ENCODE data around the gene MRPS30.
"Not testable (repeated sequence)": the region's sequence is repeated elsewhere in the genome, so short reads cannot be mapped to it uniquely, and the experiment has no call there.

Gene MRPS30

GRCh38 chr5:44783634-44784315 is 25.0 kb upstream of the MRPS30 start:
- Histone ChIP-seq H3K4me2 (ENCODE audit: low read depth, low read length, poor library complexity, severe bottlenecking) (no peak overlapping the region), H4K20me1 (ENCODE audit: low read depth, low read length) (no peaks in the 10 kb centered on the region), H3K4me3 (ENCODE audit: insufficient read depth, low read length, poor library complexity, severe bottlenecking) (no peak overlapping the region), H3K9me2 (replicated peaks; ENCODE audit: insufficient read depth, low read length) (no peaks in the 10 kb centered on the region), H3K36me3 (ENCODE audit: low read length) (0 out of 2 replicates have a peak, but pooled peaks cover 2% of the 10 kb centered on the region), H3K79me2 (ENCODE audit: insufficient read depth, low read length) (no peaks in the 10 kb centered on the region), H3K9me3 (ENCODE audit: insufficient read depth, low read length) (peaks cover 20% of the 10 kb centered on the region; the same call in 1 of the 2 replicates), H3F3A (ENCODE audit: insufficient read depth) (no peaks in the 10 kb centered on the region), H3K27ac (ENCODE audit: low read depth, low read length) (no peak overlapping the region), H3K9ac (ENCODE audit: low read length) (no peak overlapping the region), H3K27me3 (ENCODE audit: low read length) (no peaks in the 10 kb centered on the region), H2AFZ (ENCODE audit: low read depth, low read length, severe bottlenecking) (no peak overlapping the region)
- TF ChIP-seq EZH2phosphoT487 (conservative IDR thresholded peaks at IDR 0.05; ENCODE audit: low read length) (no peak), CTCF (IDR thresholded peaks at IDR 0.05; ENCODE audit: insufficient read depth, low read length, poor library complexity, severe bottlenecking) (no peak)

GRCh38 chr5:44787731-44788130 is 21.0 kb upstream of the MRPS30 start:
- no peak overlapping the region for H2AFZ ChIP-seq (ENCODE audit: low read depth, low read length, severe bottlenecking)
- H3K9ac ChIP-seq (ENCODE audit: low read length), result no peak overlapping the region
- no peaks in the 10 kb centered on the region for H3F3A ChIP-seq (ENCODE audit: insufficient read depth)
- H3K79me2 ChIP-seq (ENCODE audit: insufficient read depth, low read length), result no peaks in the 10 kb centered on the region
- no peaks in the 10 kb centered on the region for H3K27me3 ChIP-seq (ENCODE audit: low read length)
- no peak overlapping the region for H3K27ac ChIP-seq (ENCODE audit: low read depth, low read length)
- H4K20me1 ChIP-seq (ENCODE audit: low read depth, low read length), result no peaks in the 10 kb centered on the region
- H3K4me3 ChIP-seq (ENCODE audit: insufficient read depth, low read length, poor library complexity, severe bottlenecking), result no peak overlapping the region
- H3K36me3 ChIP-seq (ENCODE audit: low read length), result 0 out of 2 replicates have a peak, but pooled peaks cover 2% of the 10 kb centered on the region
- H3K9me3 ChIP-seq (ENCODE audit: insufficient read depth, low read length), result peaks cover 20% of the 10 kb centered on the region; the same call in 1 of the 2 replicates
- TF ChIP-seq CTCF (IDR thresholded peaks at IDR 0.05; ENCODE audit: insufficient read depth, low read length, poor library complexity, severe bottlenecking), result no peak
- no peak for TF ChIP-seq EZH2phosphoT487 (conservative IDR thresholded peaks at IDR 0.05; ENCODE audit: low read length)
- no peak overlapping the region for H3K4me2 ChIP-seq (ENCODE audit: low read depth, low read length, poor library complexity, severe bottlenecking)
- H3K9me2 ChIP-seq (replicated peaks; ENCODE audit: insufficient read depth, low read length), result no peaks in the 10 kb centered on the region

- not testable (repeated sequence) for H3K27ac ChIP-seq (ENCODE audit: low read depth, low read length); H3K36me3 ChIP-seq (ENCODE audit: low read length); H3F3A ChIP-seq (ENCODE audit: insufficient read depth); H3K79me2 ChIP-seq (ENCODE audit: insufficient read depth, low read length); H3K27me3 ChIP-seq (ENCODE audit: low read length); H3K9ac ChIP-seq (ENCODE audit: low read length); H3K4me2 ChIP-seq (ENCODE audit: low read depth, low read length, poor library complexity, severe bottlenecking); H3K9me2 ChIP-seq (replicated peaks; ENCODE audit: insufficient read depth, low read length); H2AFZ ChIP-seq (ENCODE audit: low read depth, low read length, severe bottlenecking); H4K20me1 ChIP-seq (ENCODE audit: low read depth, low read length); H3K4me3 ChIP-seq (ENCODE audit: insufficient read depth, low read length, poor library complexity, severe bottlenecking)
- H3K9me3 ChIP-seq (ENCODE audit: insufficient read depth, low read length), result peaks cover 20% of the 10 kb centered on the region; the same call in 1 of the 2 replicates
Observed at GRCh38 chr5:44789372-44789995, 19.3 kb upstream of the MRPS30 start.

GRCh38 chr5:44792031-44792673 is 16.6 kb upstream of the MRPS30 start:
- not testable (repeated sequence) for H4K20me1 ChIP-seq (ENCODE audit: low read depth, low read length); H3K9me2 ChIP-seq (replicated peaks; ENCODE audit: insufficient read depth, low read length); H3K27ac ChIP-seq (ENCODE audit: low read depth, low read length); H3K36me3 ChIP-seq (ENCODE audit: low read length); H3K4me2 ChIP-seq (ENCODE audit: low read depth, low read length, poor library complexity, severe bottlenecking); H3K79me2 ChIP-seq (ENCODE audit: insufficient read depth, low read length); H3F3A ChIP-seq (ENCODE audit: insufficient read depth); H3K27me3 ChIP-seq (ENCODE audit: low read length); H2AFZ ChIP-seq (ENCODE audit: low read depth, low read length, severe bottlenecking); H3K9ac ChIP-seq (ENCODE audit: low read length); H3K4me3 ChIP-seq (ENCODE audit: insufficient read depth, low read length, poor library complexity, severe bottlenecking)
- peaks cover 15% of the 10 kb centered on the region; the same call in 1 of the 2 replicates for H3K9me3 ChIP-seq (ENCODE audit: insufficient read depth, low read length)

Measured in SU-DHL-6 (cell line).